Measurements from ENCODE around the gene ZNF672. TPM values are rescaled to one million over a fixed set of nuclear protein-coding genes. Genes with fewer than 3 reads are reported as not detected.
"Not testable (repeated sequence)": the region's sequence is repeated elsewhere in the genome, so short reads cannot be mapped to it uniquely, and the experiment has no call there.

ZNF672 gene
- polyA plus RNA-seq (2013, experiment 1 of 2): 14.5 TPM
- 14.8 TPM for polyA plus RNA-seq (2013, experiment 2 of 2)

DNA sequence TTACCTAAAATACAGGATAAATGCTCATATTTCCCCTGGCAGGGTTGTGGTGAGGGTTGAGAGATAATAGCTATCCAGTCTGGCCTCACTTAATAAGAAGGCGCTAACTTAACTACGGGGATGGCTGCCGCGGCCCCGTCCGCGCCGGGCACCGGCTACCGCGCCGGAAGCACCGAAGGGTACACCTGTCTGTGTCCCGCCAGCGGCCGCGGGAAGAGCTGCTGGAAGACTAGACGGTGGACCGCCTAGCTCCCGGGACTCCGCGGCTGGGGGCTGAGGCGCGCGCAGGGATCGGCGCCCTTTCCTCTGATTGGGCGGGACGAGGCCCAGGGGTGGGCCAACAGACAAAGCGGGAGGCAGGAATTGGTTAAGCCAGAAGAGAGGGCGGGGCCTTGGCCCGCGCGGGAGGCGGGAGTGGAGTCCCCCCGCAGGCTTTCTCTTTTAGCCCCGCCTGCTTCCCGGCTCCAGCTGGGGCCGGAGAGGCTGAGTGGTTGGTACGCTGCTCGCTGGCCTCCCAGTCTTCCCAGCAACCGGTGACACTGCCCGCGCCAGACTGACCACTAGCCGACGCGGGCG lies at the start of gene ZNF672:
ZNF672 (plus strand) TSS at position 444 of the 576 bp plus-strand sequence. CDS start 9,051 bp downstream, outside the sequence.
- Histone ChIP-seq H3K9ac (ENCODE audit: low read length) (peak within 1 kb of the TSS; percentile 96), H3K4me3 (ENCODE audit: insufficient read depth in 1 of 2, low read depth in 1 of 2, low read length in 2 of 2) (peak within 1 kb of the TSS; percentile 90 to 96), H3K4ac (ENCODE audit: low read depth in 1 of 2, low read length in 2 of 2) (peak within 1 kb of the TSS; percentile 96 to 98), H2AFZ (ENCODE audit: low read depth, low read length) (peak within 1 kb of the TSS; percentile 56), H2BK5ac (ENCODE audit: low read depth, low read length, poor library complexity, severe bottlenecking) (peak within 1 kb of the TSS; percentile 93), H3K14ac (ENCODE audit: low read length in 2 of 2) (peak within 1 kb of the TSS; percentile 41 to 98), H2BK120ac (ENCODE audit: low read depth, low read length) (peak within 1 kb of the TSS; percentile 94), H3K9me3 (ENCODE audit: control insufficient read depth, low read length) (no peaks in the 10 kb centered on the region), H2AK5ac (ENCODE audit: low read length, severe bottlenecking) (peak within 1 kb of the TSS; percentile 23), H3K23ac (ENCODE audit: low read length in 2 of 2) (peak within 1 kb of the TSS; percentile 49 to 92), H3K18ac (ENCODE audit: low read depth in 1 of 2, low read length in 2 of 2) (peak within 1 kb of the TSS; percentile 99), H3K27me3 (ENCODE audit: control insufficient read depth in 1 of 2, insufficient read depth in 1 of 2, low read length in 2 of 2) (peaks cover 0 to 16% of the 10 kb centered on the region in 2 experiments), H3K36me3 (ENCODE audit: control insufficient read depth in 1 of 2, insufficient read depth in 2 of 2, low read depth in 1 of 2, low read length in 2 of 2) (peaks cover 0 to 3% of the 10 kb centered on the region in 2 experiments), H4K91ac (ENCODE audit: low read length) (peak within 1 kb of the TSS; percentile 98), H2BK12ac (ENCODE audit: low read length in 2 of 2) (peak within 1 kb of the TSS; percentile 32 to 55), H3K27ac (ENCODE audit: low read length, poor library complexity, severe bottlenecking) (peak within 1 kb of the TSS; percentile 88), H3K79me1 (replicated peaks; ENCODE audit: low read length, poor library complexity, severe bottlenecking) (peaks cover 9% of the 10 kb centered on the region), H3K4me1 (ENCODE audit: control insufficient read depth, insufficient read depth, low read depth, low read length) (peaks cover 8% of the 10 kb centered on the region), H2BK15ac (ENCODE audit: low read depth, poor library complexity, severe bottlenecking) (peak within 1 kb of the TSS; percentile 60), H4K8ac (ENCODE audit: low read length) (peak within 1 kb of the TSS; percentile 97), H3K4me2 (ENCODE audit: low read length, poor library complexity, severe bottlenecking) (peak within 1 kb of the TSS; percentile 86)
- DNase-seq: peak; percentile 99
- WGBS: under 1% methylated on average over 43 of the region's 48 CpGs

DNA sequence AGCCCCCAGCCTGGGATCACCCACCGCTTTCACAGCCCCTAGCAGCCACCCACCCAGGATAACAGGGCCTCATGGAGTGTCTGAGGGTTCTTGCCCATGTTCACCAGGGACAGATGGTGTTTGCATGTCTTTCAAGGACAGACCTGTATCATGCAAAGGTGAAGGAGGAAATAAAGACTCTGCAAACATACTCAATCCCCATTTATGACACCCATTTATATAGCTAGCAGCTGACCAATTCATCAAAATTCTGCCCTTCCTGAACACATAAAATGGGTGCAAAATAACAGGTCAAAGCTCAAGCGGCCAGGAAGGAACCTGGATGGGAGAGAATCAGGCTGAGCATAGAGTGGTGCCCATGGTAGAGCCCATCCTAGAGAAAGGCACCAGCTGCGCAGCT lies 49.7 kb upstream of the ZNF672 start:
- Histone ChIP-seq H4K91ac (ENCODE audit: low read length) (no peak overlapping the region), H3K27ac (ENCODE audit: low read length, poor library complexity, severe bottlenecking) (no peak overlapping the region), H2BK12ac (ENCODE audit: low read length in 2 of 2) (no peak overlapping the region), H3K79me1 (replicated peaks; ENCODE audit: low read length, poor library complexity, severe bottlenecking) (no peaks in the 10 kb centered on the region), H3K14ac (ENCODE audit: low read length in 2 of 2) (no peak overlapping the region), H2AK5ac (ENCODE audit: low read length, severe bottlenecking) (no peak overlapping the region), H2AFZ (ENCODE audit: low read depth, low read length) (no peak overlapping the region), H3K23ac (ENCODE audit: low read length in 2 of 2) (no peak overlapping the region), H3K4me3 (ENCODE audit: insufficient read depth in 1 of 2, low read depth in 1 of 2, low read length in 2 of 2) (no peak overlapping the region), H3K9ac (ENCODE audit: low read length) (no peak overlapping the region), H3K4me2 (ENCODE audit: low read length, poor library complexity, severe bottlenecking) (no peak overlapping the region), H2BK5ac (ENCODE audit: low read depth, low read length, poor library complexity, severe bottlenecking) (no peak overlapping the region), H3K18ac (ENCODE audit: low read depth in 1 of 2, low read length in 2 of 2) (no peak overlapping the region), H3K9me3 (ENCODE audit: control insufficient read depth, low read length) (peaks cover 6% of the 10 kb centered on the region), H2BK120ac (ENCODE audit: low read depth, low read length) (no peak overlapping the region), H3K27me3 (ENCODE audit: control insufficient read depth in 1 of 2, insufficient read depth in 1 of 2, low read length in 2 of 2) (no peaks in the 10 kb centered on the region), H2BK15ac (ENCODE audit: low read depth, poor library complexity, severe bottlenecking) (no peak overlapping the region), H3K4me1 (ENCODE audit: control insufficient read depth, insufficient read depth, low read depth, low read length) (no peaks in the 10 kb centered on the region), H3K36me3 (ENCODE audit: control insufficient read depth in 1 of 2, insufficient read depth in 2 of 2, low read depth in 1 of 2, low read length in 2 of 2) (no peaks in the 10 kb centered on the region), H3K4ac (ENCODE audit: low read depth in 1 of 2, low read length in 2 of 2) (no peak overlapping the region), H4K8ac (ENCODE audit: low read length) (no peak overlapping the region)
- 75% methylated on average over 2 of the region's 3 CpGs for WGBS
- no peak for DNase-seq

DNA sequence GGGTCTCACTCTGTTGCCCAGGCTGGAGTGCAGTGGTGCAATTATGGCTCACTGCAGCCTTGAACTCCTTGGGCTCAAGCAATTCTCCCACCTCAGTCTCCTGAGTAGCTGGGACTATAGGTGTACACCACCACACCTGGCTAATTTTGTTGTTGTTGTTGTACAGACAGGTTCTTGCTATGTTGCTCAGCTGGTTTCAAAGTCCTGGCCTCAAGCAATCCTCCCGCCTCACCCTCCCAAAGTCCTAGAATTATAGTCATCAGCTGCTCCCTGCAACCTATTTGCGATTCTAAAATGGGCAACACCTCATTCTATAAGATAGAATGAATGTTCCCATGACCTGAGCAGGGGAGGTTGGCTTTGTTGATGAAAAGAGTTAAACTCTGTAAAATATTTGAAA lies 48.7 kb upstream of the ZNF672 start:
- 20% methylated on average over 1 of the region's 2 CpGs for WGBS
- not testable (repeated sequence) for DNase-seq; H2BK5ac ChIP-seq (ENCODE audit: low read depth, low read length, poor library complexity, severe bottlenecking); H3K36me3 ChIP-seq (ENCODE audit: control insufficient read depth in 1 of 2, insufficient read depth in 2 of 2, low read depth in 1 of 2, low read length in 2 of 2); H3K27ac ChIP-seq (ENCODE audit: low read length, poor library complexity, severe bottlenecking); H2BK15ac ChIP-seq (ENCODE audit: low read depth, poor library complexity, severe bottlenecking); H3K4me1 ChIP-seq (ENCODE audit: control insufficient read depth, insufficient read depth, low read depth, low read length); H3K27me3 ChIP-seq (ENCODE audit: control insufficient read depth in 1 of 2, insufficient read depth in 1 of 2, low read length in 2 of 2); H2BK12ac ChIP-seq (ENCODE audit: low read length in 2 of 2); H2AK5ac ChIP-seq (ENCODE audit: low read length, severe bottlenecking); H3K18ac ChIP-seq (ENCODE audit: low read depth in 1 of 2, low read length in 2 of 2); H3K14ac ChIP-seq (ENCODE audit: low read length in 2 of 2); H2AFZ ChIP-seq (ENCODE audit: low read depth, low read length); H3K23ac ChIP-seq (ENCODE audit: low read length in 2 of 2); H3K9ac ChIP-seq (ENCODE audit: low read length); H3K4me3 ChIP-seq (ENCODE audit: insufficient read depth in 1 of 2, low read depth in 1 of 2, low read length in 2 of 2); H3K4me2 ChIP-seq (ENCODE audit: low read length, poor library complexity, severe bottlenecking); H2BK120ac ChIP-seq (ENCODE audit: low read depth, low read length); H4K8ac ChIP-seq (ENCODE audit: low read length); H3K4ac ChIP-seq (ENCODE audit: low read depth in 1 of 2, low read length in 2 of 2); H3K79me1 ChIP-seq (replicated peaks; ENCODE audit: low read length, poor library complexity, severe bottlenecking); H4K91ac ChIP-seq (ENCODE audit: low read length); H3K9me3 ChIP-seq (ENCODE audit: control insufficient read depth, low read length)

DNA sequence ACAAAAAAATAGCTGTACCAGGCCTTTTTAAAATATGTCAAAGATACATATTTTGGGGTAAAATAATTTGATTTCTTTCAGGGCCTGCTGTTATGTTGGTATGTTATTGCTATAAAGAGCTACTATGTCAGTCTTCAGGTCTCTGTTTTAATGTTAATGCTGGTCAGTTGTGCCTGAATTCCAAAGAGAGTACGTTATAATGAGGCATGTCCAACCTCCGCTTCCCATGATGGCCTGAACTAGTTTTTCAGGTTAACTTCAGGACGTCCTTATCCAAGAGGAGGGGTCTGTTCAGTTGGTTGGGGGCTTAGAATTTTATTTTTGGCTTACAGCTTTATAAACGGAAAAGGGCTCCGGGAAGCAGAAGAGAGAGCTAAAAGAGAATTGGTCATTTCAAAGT lies 47.6 kb upstream of the ZNF672 start:
- Histone ChIP-seq H2AFZ (ENCODE audit: low read depth, low read length) (no peak overlapping the region), H3K9ac (ENCODE audit: low read length) (no peak overlapping the region), H3K18ac (ENCODE audit: low read depth in 1 of 2, low read length in 2 of 2) (no peak overlapping the region), H3K27ac (ENCODE audit: low read length, poor library complexity, severe bottlenecking) (no peak overlapping the region), H3K14ac (ENCODE audit: low read length in 2 of 2) (no peak overlapping the region), H2AK5ac (ENCODE audit: low read length, severe bottlenecking) (no peak overlapping the region), H2BK5ac (ENCODE audit: low read depth, low read length, poor library complexity, severe bottlenecking) (no peak overlapping the region), H2BK15ac (ENCODE audit: low read depth, poor library complexity, severe bottlenecking) (no peak overlapping the region), H3K4ac (ENCODE audit: low read depth in 1 of 2, low read length in 2 of 2) (no peak overlapping the region), H4K8ac (ENCODE audit: low read length) (no peak overlapping the region), H3K79me1 (replicated peaks; ENCODE audit: low read length, poor library complexity, severe bottlenecking) (no peaks in the 10 kb centered on the region), H3K4me2 (ENCODE audit: low read length, poor library complexity, severe bottlenecking) (no peak overlapping the region), H3K9me3 (ENCODE audit: control insufficient read depth, low read length) (peaks cover 15% of the 10 kb centered on the region), H2BK120ac (ENCODE audit: low read depth, low read length) (no peak overlapping the region), H3K4me1 (ENCODE audit: control insufficient read depth, insufficient read depth, low read depth, low read length) (no peaks in the 10 kb centered on the region), H3K27me3 (ENCODE audit: control insufficient read depth in 1 of 2, insufficient read depth in 1 of 2, low read length in 2 of 2) (no peaks in the 10 kb centered on the region), H3K23ac (ENCODE audit: low read length in 2 of 2) (no peak overlapping the region), H2BK12ac (ENCODE audit: low read length in 2 of 2) (no peak overlapping the region), H3K4me3 (ENCODE audit: insufficient read depth in 1 of 2, low read depth in 1 of 2, low read length in 2 of 2) (no peak overlapping the region), H3K36me3 (ENCODE audit: control insufficient read depth in 1 of 2, insufficient read depth in 2 of 2, low read depth in 1 of 2, low read length in 2 of 2) (no peaks in the 10 kb centered on the region), H4K91ac (ENCODE audit: low read length) (no peak overlapping the region)
- 76% methylated on average over 5 of the region's 5 CpGs for WGBS
- DNase-seq: no peak
